ENCODE measurements around the gene ARSB.

DNA sequence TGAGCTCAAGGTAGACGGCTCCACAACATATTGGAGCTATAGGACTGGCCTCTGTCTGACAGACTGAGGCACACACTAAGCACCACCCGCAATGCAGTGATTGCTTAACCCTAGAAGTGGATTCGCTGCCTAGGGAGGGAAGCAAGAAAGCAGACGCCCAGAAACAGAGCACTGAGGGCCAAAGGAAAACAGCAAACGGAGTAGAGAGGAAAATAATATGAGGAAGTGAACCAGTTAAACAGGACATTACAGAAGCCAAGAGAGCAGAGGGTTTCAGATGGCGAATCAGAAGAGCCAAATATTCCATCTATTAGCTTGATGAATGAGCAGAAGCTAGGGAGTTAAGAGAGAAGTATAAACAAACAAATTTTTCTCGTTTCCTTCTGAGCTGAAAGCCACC lies 197.3 kb downstream of the ARSB start:
- TF ChIP-seq SMC3 (IDR thresholded peaks at IDR 0.05; ENCODE audit: borderline replicate concordance, low read length) (no peak), JUNB (IDR thresholded peaks at IDR 0.05) (no peak), TCF7 (IDR thresholded peaks at IDR 0.05; ENCODE audit: borderline replicate concordance) (no peak), RAD51 (IDR thresholded peaks at IDR 0.05) (no peak), CREB1 (IDR thresholded peaks at IDR 0.05; ENCODE audit: low read depth) (no peak)
- TF ChIP-seq, protein P1, sequence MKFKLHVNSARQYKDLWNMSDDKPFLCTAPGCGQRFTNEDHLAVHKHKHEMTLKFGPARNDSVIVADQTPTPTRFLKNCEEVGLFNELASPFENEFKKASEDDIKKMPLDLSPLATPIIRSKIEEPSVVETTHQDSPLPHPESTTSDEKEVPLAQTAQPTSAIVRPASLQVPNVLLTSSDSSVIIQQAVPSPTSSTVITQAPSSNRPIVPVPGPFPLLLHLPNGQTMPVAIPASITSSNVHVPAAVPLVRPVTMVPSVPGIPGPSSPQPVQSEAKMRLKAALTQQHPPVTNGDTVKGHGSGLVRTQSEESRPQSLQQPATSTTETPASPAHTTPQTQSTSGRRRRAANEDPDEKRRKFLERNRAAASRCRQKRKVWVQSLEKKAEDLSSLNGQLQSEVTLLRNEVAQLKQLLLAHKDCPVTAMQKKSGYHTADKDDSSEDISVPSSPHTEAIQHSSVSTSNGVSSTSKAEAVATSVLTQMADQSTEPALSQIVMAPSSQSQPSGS (IDR thresholded peaks at IDR 0.05; ENCODE audit: low read length) = no peak
- TF ChIP-seq, protein P2, sequence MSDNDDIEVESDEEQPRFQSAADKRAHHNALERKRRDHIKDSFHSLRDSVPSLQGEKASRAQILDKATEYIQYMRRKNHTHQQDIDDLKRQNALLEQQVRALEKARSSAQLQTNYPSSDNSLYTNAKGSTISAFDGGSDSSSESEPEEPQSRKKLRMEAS (IDR thresholded peaks at IDR 0.05; ENCODE audit: low read depth, low read length) = no peak

Data from GM12878 (cell line).